GM23338 (cell line): ENCODE results near the gene CMTM6.

Experiments
- CREB1 ChIP-seq: fragments of 250-450 bp; sonication (Bioruptor Pico); IDR thresholded peaks from 2 replicates; pipeline ENCODE4 v1.5.0; 2020; ENCODE audit warnings: low read depth, mild to moderate bottlenecking, moderate library complexity
- CTCF ChIP-seq, 2 experiments: fragments of 200-600 bp in 1 of 2; sonication (generic) in 1 of 2; conservative IDR thresholded peaks; 2 replicates each; pipeline versions ENCODE4 v1.5.1 to v1.6.1; 2016 to 2017; ENCODE audit warnings: antibody characterized with exemption in 2 of 2, low read depth in 2 of 2, mild to moderate bottlenecking in 2 of 2, moderate library complexity in 1 of 2
- ETS1 ChIP-seq: IDR thresholded peaks from 2 replicates; pipeline ENCODE4 v1.6.1; 2016; ENCODE audit warnings: antibody characterized with exemption
- EZH2 ChIP-seq: fragments of 200-600 bp; sonication (generic); IDR thresholded peaks from one replicate; pipeline ENCODE4 v1.8.0; 2017; ENCODE audit warnings: antibody characterized with exemption, mild to moderate bottlenecking, low read depth; ENCODE audit not compliant: unreplicated experiment
- EZH2phosphoT487 ChIP-seq: fragments of 200-600 bp; sonication (generic); IDR thresholded peaks from one replicate; pipeline ENCODE4 v1.8.1; 2018; ENCODE audit warnings: antibody characterized with exemption; ENCODE audit not compliant: unreplicated experiment
- JUNB ChIP-seq: IDR thresholded peaks from one replicate; pipeline ENCODE4 v1.6.1; 2016; ENCODE audit warnings: antibody characterized with exemption; ENCODE audit not compliant: unreplicated experiment
- POLR2AphosphoS5 ChIP-seq: IDR thresholded peaks from 2 replicates; pipeline ENCODE4 v1.6.1; 2016; ENCODE audit warnings: antibody characterized with exemption, low read depth
- REST ChIP-seq: IDR thresholded peaks from one replicate; pipeline ENCODE4 v1.6.1; 2018; ENCODE audit warnings: antibody characterized with exemption; ENCODE audit not compliant: unreplicated experiment
- ZNF114 ChIP-seq: fragments of 250-450 bp; sonication (Bioruptor Pico); IDR thresholded peaks from 2 replicates; pipeline ENCODE4 v1.5.0; 2020; ENCODE audit warnings: mild to moderate bottlenecking, moderate library complexity
- ZNF331 ChIP-seq: fragments of 250-450 bp; sonication (Bioruptor Pico); IDR thresholded peaks from 2 replicates; pipeline ENCODE4 v1.5.0; 2020; ENCODE audit warnings: low read depth, mild to moderate bottlenecking, moderate library complexity
- ZNF462 ChIP-seq: fragments of 250-450 bp; sonication (Bioruptor Pico); IDR thresholded peaks from 2 replicates; pipeline ENCODE4 v1.5.0; 2020; ENCODE audit warnings: mild to moderate bottlenecking, moderate library complexity

GRCh38 chr3:32551087-32551486 lies 48.4 kb upstream of the CMTM6 start:
- no peak for TF ChIP-seq CTCF (conservative IDR thresholded peaks at IDR 0.05; ENCODE audit: low read depth in 2 of 2)
- no peak for TF ChIP-seq EZH2
- TF ChIP-seq POLR2AphosphoS5, result no peak
- TF ChIP-seq CREB1, result no peak
- TF ChIP-seq REST, result no peak
- no peak for TF ChIP-seq JUNB
- TF ChIP-seq EZH2phosphoT487, result no peak
- no peak for TF ChIP-seq ZNF462 (CRISPR knock-in tag)
- TF ChIP-seq ZNF114, result no peak
- no peak for TF ChIP-seq ETS1
- no peak for TF ChIP-seq ZNF331 (CRISPR knock-in tag)
